Adipose tissue (tissue), 3 donors: Measurements from ENCODE around the gene NECAB3. TPM values are rescaled to one million over a fixed set of nuclear protein-coding genes. Genes with fewer than 3 reads are reported as not detected.
"Not testable (repeated sequence)": the region's sequence is repeated elsewhere in the genome, so short reads cannot be mapped to it uniquely, and the experiment has no call there.

Experiments
- H3K27ac ChIP-seq: one replicate; pipeline ENCODE4 v1.5.1; 2013; ENCODE audit warnings: low read depth, low read length
- WGBS, 3 donors: extraction: QIAGEN DNeasy Blood & Tissue Kit; methylation state at CpG; one replicate each; pipeline ENCODE4 v1.1.7; 2013; 5-methylcytosine and 5-hydroxymethylcytosine counted together
- polyA plus RNA-seq, 3 donors: library from polyadenylated mRNA; stranded (reverse); fragments of 200-250 nt; gene quantifications; one replicate each; pipeline ENCODE4 v1.2.3, GENCODE V29; 2013
- donor health status: healthy with polysubstance abuse.
- donor health status: Bipolar disorder and iron deficiency.
- donor health status: healthy.

Gene NECAB3
- polyA plus RNA-seq, 3 donors: 14.6 to 25.7 (median 19.6) TPM

- no peak overlapping the region for H3K27ac ChIP-seq
- WGBS, 3 donors: 93 to 97% (median 95%) methylated on average over 17 of the region's 17 CpGs
Observed at GRCh38 chr20:33656783-33657703, 17.2 kb downstream of the NECAB3 start.

DNA sequence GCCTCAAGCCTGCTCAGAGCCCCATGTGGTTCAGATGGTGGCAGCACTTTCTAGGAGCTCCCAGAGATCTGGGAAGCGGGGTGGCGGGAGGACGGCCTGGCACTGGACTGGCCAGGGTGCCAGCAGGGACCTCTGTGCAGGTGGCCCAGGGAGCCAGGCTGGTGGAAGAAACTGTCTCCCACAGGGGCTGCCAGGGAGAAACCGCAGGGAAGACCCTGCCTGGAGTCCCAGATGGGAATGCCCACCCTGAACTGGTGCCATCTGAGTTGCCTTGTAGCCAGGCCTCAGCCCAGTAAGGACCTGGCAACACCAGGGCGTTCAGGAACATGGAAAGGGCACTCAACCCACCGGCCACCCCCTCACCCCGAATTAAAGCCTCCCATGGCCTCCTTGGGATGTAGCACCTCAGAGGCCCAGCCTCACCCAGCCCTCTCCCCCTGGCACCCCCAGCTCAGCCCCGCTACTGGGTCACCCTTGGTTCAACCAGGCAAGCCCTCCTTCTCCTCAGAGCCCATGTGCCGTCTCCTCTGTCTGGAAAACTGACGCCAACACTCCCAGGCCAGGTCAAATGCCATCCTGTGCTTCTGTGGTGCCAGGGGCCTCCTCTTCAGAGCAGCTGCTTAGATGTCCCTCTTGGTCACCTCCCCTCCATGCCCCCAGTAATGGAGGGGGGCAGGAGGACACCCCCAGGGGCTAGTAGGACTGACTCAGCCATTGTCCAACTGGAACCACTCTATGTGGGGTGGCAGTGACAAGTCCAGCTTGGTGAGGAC lies 18.0 kb downstream of the NECAB3 start:
- 86 to 94% (median 91%) methylated on average over 9 to 10 of the region's 10 CpGs for WGBS, 3 donors

GRCh38 chr20:33655164-33655563 lies 19.1 kb downstream of the NECAB3 start:
- H3K27ac ChIP-seq: no peak overlapping the region
- 38 to 79% (median 75%) methylated on average over 4 of the region's 4 CpGs for WGBS, 3 donors

More for the DNA sequence above, 18.0 kb downstream of the NECAB3 start:
- no peak overlapping the region for H3K27ac ChIP-seq

GRCh38 chr20:33654680-33655161 lies 19.5 kb downstream of the NECAB3 start:
- no peak overlapping the region for H3K27ac ChIP-seq
- WGBS, 3 donors: 48 to 77% (median 72%) methylated on average over 14 of the region's 14 CpGs

GRCh38 chr20:33653900-33654596 lies 20.2 kb downstream of the NECAB3 start:
- H3K27ac ChIP-seq: no peak overlapping the region
- 34 to 89% (median 83%) methylated on average over 11 of the region's 11 CpGs for WGBS, 3 donors

GRCh38 chr20:33653218-33653899 lies 20.9 kb downstream of the NECAB3 start:
- H3K27ac ChIP-seq: no peak overlapping the region

GRCh38 chr20:33651562-33652048 lies 22.6 kb downstream of the NECAB3 start:
- no peak overlapping the region for H3K27ac ChIP-seq
- 72 to 77% (median 73%) methylated on average over 13 of the region's 13 CpGs for WGBS, 3 donors

More at GRCh38 chr20:33653218-33653899, 20.9 kb downstream of the NECAB3 start:
- 33 to 43% (median 36%) methylated on average over 16 of the region's 16 CpGs for WGBS, 3 donors

- WGBS, 3 donors: 69 to 89% (median 83%) methylated on average over 10 of the region's 10 CpGs
- H3K27ac ChIP-seq: no peak overlapping the region
Observed at GRCh38 chr20:33650753-33651561, 23.3 kb downstream of the NECAB3 start.

- no peak overlapping the region for H3K27ac ChIP-seq
- WGBS, 3 donors: 87 to 93% (median 87%) methylated on average over 11 of the region's 11 CpGs
Observed at GRCh38 chr20:33650111-33650752, 24.0 kb downstream of the NECAB3 start.

- H3K27ac ChIP-seq: no peak overlapping the region
- WGBS, 3 donors: 65 to 75% (median 70%) methylated on average over 19 of the region's 19 CpGs
Observed at GRCh38 chr20:33649201-33649681, 25.0 kb downstream of the NECAB3 start.

DNA sequence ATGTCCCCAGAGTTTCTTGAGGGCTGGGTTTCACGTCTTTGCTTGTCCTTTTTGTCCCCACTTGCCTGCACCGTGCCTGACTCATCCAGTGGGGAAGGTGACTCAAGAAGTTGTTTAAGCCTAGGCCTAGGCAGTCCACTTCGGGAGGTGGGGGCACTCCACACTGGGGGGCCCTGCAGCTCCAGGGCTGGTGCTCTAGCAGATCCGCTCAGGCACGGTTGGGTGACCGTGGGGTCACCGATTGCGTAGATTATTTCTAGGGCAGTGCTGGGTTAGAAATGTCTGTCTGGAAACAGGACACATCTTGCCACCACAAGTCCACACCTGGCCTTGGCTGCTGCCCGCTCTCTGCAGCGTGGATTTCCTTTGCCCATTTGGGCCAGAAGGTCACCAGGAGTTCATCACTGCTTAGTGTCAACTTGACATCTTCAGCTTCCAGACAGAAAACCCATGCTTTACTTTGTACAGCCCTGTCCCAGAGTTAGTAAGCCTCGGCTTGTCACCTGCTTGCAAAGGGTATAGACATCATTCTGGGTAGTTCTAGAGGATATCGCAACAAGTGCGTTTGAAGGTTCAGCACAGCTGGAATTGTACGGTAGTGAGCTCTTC lies 25.7 kb downstream of the NECAB3 start:
- no peak overlapping the region for H3K27ac ChIP-seq
- WGBS, 3 donors: 80 to 84% (median 82%) methylated on average over 14 of the region's 14 CpGs

- WGBS, 3 donors: 56 to 86% (median 81%) methylated on average over 11 of the region's 11 CpGs
- H3K27ac ChIP-seq: no peak overlapping the region
Observed at GRCh38 chr20:33647603-33648395, 26.4 kb downstream of the NECAB3 start.

- not testable (repeated sequence) for H3K27ac ChIP-seq
- 68 to 91% (median 79%) methylated on average over 14 of the region's 14 CpGs for WGBS, 3 donors
Observed at GRCh38 chr20:33646959-33647602, 27.1 kb downstream of the NECAB3 start.

DNA sequence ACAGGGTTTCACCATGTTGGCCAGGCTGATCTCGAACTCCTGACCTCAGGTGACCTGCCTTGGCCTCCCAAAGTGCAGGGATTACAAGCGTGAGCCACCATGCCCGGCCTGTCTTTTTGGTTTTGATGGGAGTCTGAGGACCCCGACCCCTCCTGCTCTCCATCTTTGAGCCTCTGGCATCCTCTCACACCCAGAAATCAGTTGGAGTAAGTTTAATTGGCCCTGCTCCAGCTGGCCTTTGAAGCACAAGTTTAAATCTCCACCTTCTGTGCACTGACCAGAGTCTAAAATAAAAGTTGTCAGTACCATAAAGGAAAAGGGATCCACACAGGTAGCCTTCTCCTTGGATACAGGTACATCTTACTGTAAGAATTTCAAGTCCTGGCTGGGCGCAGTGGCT lies 28.0 kb downstream of the NECAB3 start:
- WGBS, 3 donors: 86 to 93% (median 90%) methylated on average over 5 of the region's 5 CpGs
- no peak overlapping the region for H3K27ac ChIP-seq

GRCh38 chr20:33645396-33645795 lies 28.8 kb downstream of the NECAB3 start:
- 81 to 100% (median 82%) methylated on average over 2 of the region's 2 CpGs for WGBS, 3 donors
- H3K27ac ChIP-seq: no peak overlapping the region
